Upper lobe of left lung (tissue), 4 donors: ENCODE measurements around the gene CRYBA4.
"Not testable (repeated sequence)": the region's sequence is repeated elsewhere in the genome, so short reads cannot be mapped to it uniquely, and the experiment has no call there.

Source experiments
- EP300 ChIP-seq, 4 donors: sonication (generic); formaldehyde crosslinking; IDR thresholded peaks; one replicate each; pipeline ENCODE4 v1.5.1; 2017; ENCODE audit warnings: antibody characterized with exemption in 4 of 4, control low read depth in 2 of 4
- POLR2A ChIP-seq, 4 donors: fragments of 450-650 bp; IDR thresholded peaks; one replicate each; pipeline ENCODE4 v1.5.1; 2016 to 2017; ENCODE audit warnings: antibody characterized with exemption in 4 of 4, mild to moderate bottlenecking in 2 of 4
- TF ChIP-seq, protein P1 (sequence below), 6 experiments: fragments of 450-650 bp in 4 of 6; fragments of 200-600 bp in 2 of 6; sonication (generic) in 2 of 6; IDR thresholded peaks; one replicate each; pipeline ENCODE4 v1.5.1; 2016 to 2019; ENCODE audit warnings: antibody characterized with exemption in 6 of 6

DNA sequence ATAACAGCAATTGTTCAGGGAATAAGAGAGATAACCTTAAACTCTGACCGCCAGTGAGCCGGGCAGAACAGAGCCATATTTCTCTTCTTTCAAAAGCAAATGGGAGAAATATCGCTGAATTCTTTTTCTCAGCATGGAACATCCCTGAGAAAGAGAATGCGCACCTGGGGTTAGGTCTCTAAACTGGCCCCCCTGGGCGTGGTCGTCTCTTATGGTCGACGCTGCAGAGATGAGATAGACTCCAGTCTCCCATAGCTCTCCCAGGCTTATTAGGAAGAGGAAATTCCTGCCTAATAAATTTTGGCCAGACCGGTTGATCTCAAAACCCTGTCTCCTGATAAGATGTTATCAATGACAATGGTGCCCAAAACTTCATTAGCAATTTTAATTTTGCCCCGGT, 8.0 kb upstream of the CRYBA4 start:
- not testable (repeated sequence) for TF ChIP-seq POLR2A, EP300 (IDR thresholded peaks at IDR 0.05)
- TF ChIP-seq, protein P1, sequence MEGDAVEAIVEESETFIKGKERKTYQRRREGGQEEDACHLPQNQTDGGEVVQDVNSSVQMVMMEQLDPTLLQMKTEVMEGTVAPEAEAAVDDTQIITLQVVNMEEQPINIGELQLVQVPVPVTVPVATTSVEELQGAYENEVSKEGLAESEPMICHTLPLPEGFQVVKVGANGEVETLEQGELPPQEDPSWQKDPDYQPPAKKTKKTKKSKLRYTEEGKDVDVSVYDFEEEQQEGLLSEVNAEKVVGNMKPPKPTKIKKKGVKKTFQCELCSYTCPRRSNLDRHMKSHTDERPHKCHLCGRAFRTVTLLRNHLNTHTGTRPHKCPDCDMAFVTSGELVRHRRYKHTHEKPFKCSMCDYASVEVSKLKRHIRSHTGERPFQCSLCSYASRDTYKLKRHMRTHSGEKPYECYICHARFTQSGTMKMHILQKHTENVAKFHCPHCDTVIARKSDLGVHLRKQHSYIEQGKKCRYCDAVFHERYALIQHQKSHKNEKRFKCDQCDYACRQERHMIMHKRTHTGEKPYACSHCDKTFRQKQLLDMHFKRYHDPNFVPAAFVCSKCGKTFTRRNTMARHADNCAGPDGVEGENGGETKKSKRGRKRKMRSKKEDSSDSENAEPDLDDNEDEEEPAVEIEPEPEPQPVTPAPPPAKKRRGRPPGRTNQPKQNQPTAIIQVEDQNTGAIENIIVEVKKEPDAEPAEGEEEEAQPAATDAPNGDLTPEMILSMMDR (IDR thresholded peaks at IDR 0.05): not testable (repeated sequence)
